K562 (cell line): Measurements from ENCODE around the gene ZFP69B. TPM values are rescaled to one million over a fixed set of nuclear protein-coding genes. Genes with fewer than 3 reads are reported as not detected.

Experiments
- CHCHD3 ChIP-seq: fragments of 250-450 bp; sonication (Bioruptor Pico); IDR thresholded peaks from 2 replicates; pipeline ENCODE4 v2.1.2; 2022; ENCODE audit warnings: mild to moderate bottlenecking
- E2F6 ChIP-seq, 2 experiments: IDR thresholded peaks; 2 replicates each; pipeline ENCODE4 v1.6.1; 2011; ENCODE audit warnings: borderline replicate concordance in 1 of 2, control low read depth in 1 of 2, low read depth in 1 of 2, low read length in 1 of 2, mild to moderate bottlenecking in 1 of 2, mixed read lengths in 1 of 2, moderate library complexity in 1 of 2; ENCODE audit not compliant: insufficient read depth in 1 of 2, insufficient read length in 1 of 2, poor library complexity in 1 of 2, severe bottlenecking in 1 of 2; ENCODE audit errors: extremely low read depth in 1 of 2
- ESRRA ChIP-seq: fragments of 450-650 bp; IDR thresholded peaks from 2 replicates; pipeline ENCODE4 v1.6.1; 2014; ENCODE audit warnings: low read depth, mild to moderate bottlenecking, moderate library complexity, borderline replicate concordance
- ETV5 ChIP-seq: sonication (generic); formaldehyde crosslinking; IDR thresholded peaks from 2 replicates; pipeline ENCODE4 v1.4.0; 2020; ENCODE audit warnings: low read depth, mild to moderate bottlenecking, missing genetic modification reagents
- HOXB6 ChIP-seq: fragments of 250-450 bp; sonication (Bioruptor Pico); IDR thresholded peaks from 2 replicates; pipeline ENCODE4 v1.5.1; 2022; ENCODE audit warnings: mild to moderate bottlenecking, borderline replicate concordance
- JUN ChIP-seq, 2 experiments: sonication (generic) in 1 of 2; formaldehyde crosslinking in 1 of 2; IDR thresholded peaks; 2 replicates each; pipeline versions ENCODE4 v1.6.1 to v1.8.0; 2012 to 2022; ENCODE audit warnings: borderline replicate concordance in 2 of 2, mild to moderate bottlenecking in 2 of 2, improper control_type of control experiment in 1 of 2, low read depth in 1 of 2, low read length in 1 of 2, missing genetic modification reagents in 1 of 2
- KDM2B ChIP-seq: fragments of 250-450 bp; sonication (Bioruptor Pico); IDR thresholded peaks from 2 replicates; pipeline ENCODE4 v1.8.0; 2021; ENCODE audit warnings: mild to moderate bottlenecking, moderate library complexity
- KDM5B ChIP-seq: fragments of 200-600 bp; sonication (generic); IDR thresholded peaks from 2 replicates; pipeline ENCODE4 v1.6.1; 2012; ENCODE audit warnings: low read depth, mild to moderate bottlenecking, moderate library complexity, low read length, control low read depth, inconsistent platforms; ENCODE audit not compliant: insufficient replicate concordance
- RCOR1 ChIP-seq, 2 experiments: IDR thresholded peaks; 2 replicates each; pipeline ENCODE4 v1.6.1; 2012; ENCODE audit warnings: low read depth in 2 of 2, low read length in 2 of 2, borderline replicate concordance in 1 of 2, improper control_type of control experiment in 1 of 2
- SUPT5H ChIP-seq: fragments of 450-650 bp; IDR thresholded peaks from 2 replicates; pipeline ENCODE4 v1.6.1; 2016
- ZBTB9 ChIP-seq: fragments of 450-650 bp; formaldehyde crosslinking; IDR thresholded peaks from 2 replicates; pipeline ENCODE4 v1.4.0; 2020; ENCODE audit warnings: mild to moderate bottlenecking, moderate library complexity
- ZKSCAN1 ChIP-seq: fragments of 150-350 bp; IDR thresholded peaks from 2 replicates; pipeline ENCODE4 v1.6.1; 2016; ENCODE audit warnings: low read depth, low read length
- ZKSCAN8 ChIP-seq: fragments of 200-800 bp; sonication (Bioruptor generic); IDR thresholded peaks from 2 replicates; pipeline ENCODE4 v1.6.1; 2016; ENCODE audit warnings: missing genetic modification characterization, missing compliant biosample characterization
- ZNF174 ChIP-seq: fragments of 250-450 bp; sonication (Bioruptor Pico); IDR thresholded peaks from 2 replicates; pipeline ENCODE4 v1.4.0; 2020; ENCODE audit warnings: mild to moderate bottlenecking
- polyA plus RNA-seq, 8 experiments: library from polyadenylated mRNA; depleted of rRNA in 4 of 8; stranded (reverse) in 5 of 8; unstranded in 3 of 8; fragments of >200 nt; fragmentation: Nextera tagmentation in 2 of 8; fragmentation: Illumina TruSeq in 1 of 8; extraction: Ambion mirVana in 2 of 8; extraction: Trizol in 1 of 8; gene quantifications; 2 replicates each; pipeline versions ENCODE4 v1.2.1 to v1.2.3, GENCODE V29; 2011 to 2014; ENCODE audit warnings: inconsistent platforms in 1 of 8, missing spikeins in 1 of 8
- total RNA-seq, 7 experiments: library from RNA; depleted of rRNA in 6 of 7; stranded (reverse); fragments of >200 nt in 6 of 7; fragmentation: Illumina TruSeq in 2 of 7; extraction: Trizol in 2 of 7; gene quantifications; 2 replicates each; pipeline versions ENCODE4 v1.2.1 to v1.2.3, GENCODE V29; 2011 to 2021; ENCODE audit warnings: low replicate concordance in 1 of 7
- TF ChIP-seq, protein P1 (sequence below): fragments of 250-450 bp; sonication (Bioruptor Pico); IDR thresholded peaks from 2 replicates; pipeline ENCODE4 v1.4.0; 2020; ENCODE audit warnings: mild to moderate bottlenecking, moderate library complexity, borderline replicate concordance
- TF ChIP-seq, protein P2 (sequence below), 3 experiments: fragments of 200-800 bp in 1 of 3; fragments of 250-450 bp in 1 of 3; fragments of 450-650 bp in 1 of 3; sonication (Bioruptor Pico) in 1 of 3; sonication (Bioruptor generic) in 1 of 3; formaldehyde crosslinking in 1 of 3; IDR thresholded peaks; 2 replicates each; pipeline versions ENCODE4 v1.6.1 to v1.8.0; 2016 to 2022; ENCODE audit warnings: mild to moderate bottlenecking in 2 of 3, missing genetic modification characterization in 2 of 3, missing compliant biosample characterization in 1 of 3, moderate library complexity in 1 of 3

ZFP69B gene
- total and polyA plus RNA-seq, 9 of the 15 experiments (the other 6 are each of a cell fraction or from before 2014, with no cell fraction given) = 1.6 to 10.3 (median 8.4) TPM

DNA sequence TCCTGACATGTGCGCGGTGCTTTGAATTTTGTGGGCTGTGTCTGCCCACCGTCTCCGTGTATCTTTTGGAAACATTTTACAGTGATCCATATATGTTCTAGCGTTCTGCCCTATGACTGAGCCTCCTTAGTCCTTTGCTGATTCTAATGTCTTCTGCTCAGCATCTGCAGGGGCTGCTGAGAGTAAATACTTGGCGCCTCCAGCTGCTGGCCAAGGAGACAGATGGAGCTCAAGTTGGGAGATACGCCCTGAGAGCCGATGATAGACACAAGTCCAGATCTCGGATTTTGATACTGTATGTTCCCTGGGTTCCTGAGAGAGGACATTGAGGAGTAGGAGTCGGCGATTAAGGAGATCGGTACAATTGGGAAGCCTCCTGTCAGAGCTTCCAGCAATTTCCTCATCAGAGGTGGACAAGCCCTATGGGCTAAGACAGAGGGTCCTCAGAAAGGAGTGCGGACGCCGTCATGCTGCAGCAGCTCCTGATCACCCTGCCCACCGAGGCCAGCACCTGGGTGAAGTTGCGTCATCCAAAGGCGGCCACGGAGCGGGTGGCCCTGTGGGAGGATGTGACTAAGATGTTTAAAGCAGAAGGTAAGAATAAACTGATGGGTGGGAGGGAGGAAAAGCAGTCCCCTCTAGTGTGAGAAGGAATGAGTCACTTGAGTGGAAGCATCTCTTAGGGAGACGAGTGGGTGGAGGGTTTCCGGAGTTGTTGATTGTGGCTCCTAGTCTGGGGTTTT lies 390 bp downstream of the ZFP69B start (continued):
- no peak for TF ChIP-seq KDM5B
- no peak for TF ChIP-seq ZNF174 (CRISPR knock-in tag)
- peak; percentile 75 for TF ChIP-seq JUN (IDR thresholded peaks at IDR 0.05; ENCODE audit: borderline replicate concordance, low read depth, low read length)
- TF ChIP-seq JUN (CRISPR knock-in tag; IDR thresholded peaks at IDR 0.05; ENCODE audit: borderline replicate concordance) = no peak
- TF ChIP-seq ZKSCAN8 (CRISPR knock-in tag) = peak; percentile 98
- TF ChIP-seq RCOR1 (IDR thresholded peaks at IDR 0.05; ENCODE audit: borderline replicate concordance in 1 of 2, low read depth in 2 of 2, low read length in 2 of 2) = peak in 1 of 2 experiments; percentile 21; a peak in 2 of 4 replicates
- no peak for TF ChIP-seq HOXB6 (CRISPR knock-in tag)
- TF ChIP-seq, protein P1, sequence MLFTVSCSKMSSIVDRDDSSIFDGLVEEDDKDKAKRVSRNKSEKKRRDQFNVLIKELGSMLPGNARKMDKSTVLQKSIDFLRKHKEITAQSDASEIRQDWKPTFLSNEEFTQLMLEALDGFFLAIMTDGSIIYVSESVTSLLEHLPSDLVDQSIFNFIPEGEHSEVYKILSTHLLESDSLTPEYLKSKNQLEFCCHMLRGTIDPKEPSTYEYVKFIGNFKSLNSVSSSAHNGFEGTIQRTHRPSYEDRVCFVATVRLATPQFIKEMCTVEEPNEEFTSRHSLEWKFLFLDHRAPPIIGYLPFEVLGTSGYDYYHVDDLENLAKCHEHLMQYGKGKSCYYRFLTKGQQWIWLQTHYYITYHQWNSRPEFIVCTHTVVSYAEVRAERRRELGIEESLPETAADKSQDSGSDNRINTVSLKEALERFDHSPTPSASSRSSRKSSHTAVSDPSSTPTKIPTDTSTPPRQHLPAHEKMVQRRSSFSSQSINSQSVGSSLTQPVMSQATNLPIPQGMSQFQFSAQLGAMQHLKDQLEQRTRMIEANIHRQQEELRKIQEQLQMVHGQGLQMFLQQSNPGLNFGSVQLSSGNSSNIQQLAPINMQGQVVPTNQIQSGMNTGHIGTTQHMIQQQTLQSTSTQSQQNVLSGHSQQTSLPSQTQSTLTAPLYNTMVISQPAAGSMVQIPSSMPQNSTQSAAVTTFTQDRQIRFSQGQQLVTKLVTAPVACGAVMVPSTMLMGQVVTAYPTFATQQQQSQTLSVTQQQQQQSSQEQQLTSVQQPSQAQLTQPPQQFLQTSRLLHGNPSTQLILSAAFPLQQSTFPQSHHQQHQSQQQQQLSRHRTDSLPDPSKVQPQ (CRISPR knock-in tag) = no peak
- peak; percentile 45; the same call in 1 of the 2 replicates for TF ChIP-seq ESRRA
- peak; percentile 83 for TF ChIP-seq ETV5
- TF ChIP-seq, protein P2, sequence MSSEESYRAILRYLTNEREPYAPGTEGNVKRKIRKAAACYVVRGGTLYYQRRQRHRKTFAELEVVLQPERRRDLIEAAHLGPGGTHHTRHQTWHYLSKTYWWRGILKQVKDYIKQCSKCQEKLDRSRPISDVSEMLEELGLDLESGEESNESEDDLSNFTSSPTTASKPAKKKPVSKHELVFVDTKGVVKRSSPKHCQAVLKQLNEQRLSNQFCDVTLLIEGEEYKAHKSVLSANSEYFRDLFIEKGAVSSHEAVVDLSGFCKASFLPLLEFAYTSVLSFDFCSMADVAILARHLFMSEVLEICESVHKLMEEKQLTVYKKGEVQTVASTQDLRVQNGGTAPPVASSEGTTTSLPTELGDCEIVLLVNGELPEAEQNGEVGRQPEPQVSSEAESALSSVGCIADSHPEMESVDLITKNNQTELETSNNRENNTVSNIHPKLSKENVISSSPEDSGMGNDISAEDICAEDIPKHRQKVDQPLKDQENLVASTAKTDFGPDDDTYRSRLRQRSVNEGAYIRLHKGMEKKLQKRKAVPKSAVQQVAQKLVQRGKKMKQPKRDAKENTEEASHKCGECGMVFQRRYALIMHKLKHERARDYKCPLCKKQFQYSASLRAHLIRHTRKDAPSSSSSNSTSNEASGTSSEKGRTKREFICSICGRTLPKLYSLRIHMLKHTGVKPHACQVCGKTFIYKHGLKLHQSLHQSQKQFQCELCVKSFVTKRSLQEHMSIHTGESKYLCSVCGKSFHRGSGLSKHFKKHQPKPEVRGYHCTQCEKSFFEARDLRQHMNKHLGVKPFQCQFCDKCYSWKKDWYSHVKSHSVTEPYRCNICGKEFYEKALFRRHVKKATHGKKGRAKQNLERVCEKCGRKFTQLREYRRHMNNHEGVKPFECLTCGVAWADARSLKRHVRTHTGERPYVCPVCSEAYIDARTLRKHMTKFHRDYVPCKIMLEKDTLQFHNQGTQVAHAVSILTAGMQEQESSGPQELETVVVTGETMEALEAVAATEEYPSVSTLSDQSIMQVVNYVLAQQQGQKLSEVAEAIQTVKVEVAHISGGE (CRISPR knock-in tag; IDR thresholded peaks at IDR 0.05) = 0 out of 6 replicates have a peak, but pooled peaks of 1 of the 3 experiments have one; percentile 11
- TF ChIP-seq ZKSCAN1 = peak; percentile 26; the same call in 1 of the 2 replicates
- no peak for TF ChIP-seq ZBTB9
- peak in 1 of 2 experiments; percentile 33 for TF ChIP-seq E2F6 (IDR thresholded peaks at IDR 0.05; ENCODE audit: borderline replicate concordance in 1 of 2, extremely low read depth in 1 of 2, insufficient read depth in 1 of 2, insufficient read length in 1 of 2, low read depth in 1 of 2, low read length in 1 of 2, poor library complexity in 1 of 2, severe bottlenecking in 1 of 2)
- TF ChIP-seq CHCHD3 (CRISPR knock-in tag) = no peak
- TF ChIP-seq KDM2B = no peak
- TF ChIP-seq SUPT5H = peak; percentile 51
